HepG2 (cell line): ENCODE measurements around the gene GMPPA. TPM values are rescaled to one million over a fixed set of nuclear protein-coding genes. Genes with fewer than 3 reads are reported as not detected.

ENCODE experiments used
- ATAC-seq: fragments of 200-7000 bp; cut with Tn5 transposase; 3 replicates; pipeline ENCODE4 v1.9.1; 2020; ENCODE audit warnings: mild to moderate bottlenecking, moderate library complexity
- BruUV-seq: library from RNA; stranded (reverse); fragments of 400-500 nt; replicated peaks from 2 replicates; lab custom pipeline; 2021; lab: Mats Ljungman, UMichigan
- CTCF ChIA-PET: fragments of 300-600 bp; formaldehyde crosslinking; extraction: SDS; loops from one replicate; lab custom pipeline; 2021; ENCODE audit warnings: low total read pairs, inconsistent platforms, low intra/inter-chr PET ratio; lab: Yijun Ruan, JAX
- POLR2A ChIA-PET: fragments of 350-600 bp; sonication (Branson Sonifier 250); formaldehyde crosslinking; loops from one replicate; lab custom pipeline; 2020; ENCODE audit warnings: antibody characterized with exemption, inconsistent platforms; lab: Yijun Ruan, JAX
- DNase-seq: peaks from one replicate; pipeline ENCODE4 v3.0.0-alpha.2; 2015; ENCODE audit warnings: low spot score
- FAIRE-seq: peaks from 3 replicates; lab custom pipeline; 2011; peaks lifted over from hg19 to GRCh38; lab: Jason Lieb, UNC
- H2AFZ ChIP-seq: one replicate; pipeline ENCODE4 v1.6.1; 2011; ENCODE audit warnings: low read length, inconsistent platforms
- H3K27ac ChIP-seq: fragments of 300-600 bp; 3 replicates; pipeline ENCODE4 v1.8.0; 2011; ENCODE audit warnings: mixed run types, mild to moderate bottlenecking, mixed read lengths, low read length, inconsistent platforms; ENCODE audit not compliant: insufficient read depth; ENCODE audit errors: extremely low read length
- H3K27me3 ChIP-seq, 2 experiments: fragments of 200-600 bp in 1 of 2; 2 replicates in 1 of 2; 3 replicates in 1 of 2; pipeline versions ENCODE4 v1.6.0 to v1.8.0; 2011; ENCODE audit warnings: low read length in 2 of 2, mild to moderate bottlenecking in 2 of 2, moderate library complexity in 2 of 2, inconsistent platforms in 1 of 2; ENCODE audit not compliant: insufficient read depth in 2 of 2, control insufficient read depth in 1 of 2
- H3K36me3 ChIP-seq, 2 experiments: fragments of 200-600 bp in 1 of 2; replicated peaks in 1 of 2; 2 replicates in 1 of 2; 3 replicates in 1 of 2; pipeline versions ENCODE4 v1.5.1 to v1.8.0; 2011; ENCODE audit warnings: low read length in 2 of 2, inconsistent platforms in 1 of 2; ENCODE audit not compliant: insufficient read depth in 2 of 2, control insufficient read depth in 1 of 2
- H3K4me1 ChIP-seq: 2 replicates; pipeline ENCODE4 v1.5.1; 2012; ENCODE audit warnings: low read length, inconsistent platforms; ENCODE audit not compliant: insufficient read depth
- H3K4me2 ChIP-seq: 2 replicates; pipeline ENCODE4 v1.6.0; 2011; ENCODE audit warnings: low read depth, low read length, inconsistent platforms
- H3K4me3 ChIP-seq, 3 experiments: fragments of 200-600 bp in 1 of 3; sonication (generic), shearing (Covaris generic) in 1 of 3; replicated peaks in 1 of 3; 2 replicates each; pipeline ENCODE4 v1.5.1; 2011 to 2016; ENCODE audit warnings: low read length in 3 of 3, inconsistent platforms in 2 of 3, low read depth in 2 of 3, mild to moderate bottlenecking in 2 of 3, control low read depth in 1 of 3, mixed read lengths in 1 of 3; ENCODE audit not compliant: insufficient read depth in 1 of 3
- H3K79me2 ChIP-seq: one replicate; pipeline ENCODE4 v1.6.1; 2011; ENCODE audit warnings: low read length, inconsistent platforms; ENCODE audit not compliant: insufficient read depth
- H3K9ac ChIP-seq: 2 replicates; pipeline ENCODE4 v1.6.0; 2011; ENCODE audit warnings: mild to moderate bottlenecking, low read depth, low read length, inconsistent platforms; ENCODE audit not compliant: insufficient read depth
- H3K9me3 ChIP-seq: 2 replicates; pipeline ENCODE4 v1.5.1; 2012; ENCODE audit warnings: mild to moderate bottlenecking, low read length
- H4K20me1 ChIP-seq: 2 replicates; pipeline ENCODE4 v1.6.0; 2011; ENCODE audit warnings: inconsistent platforms, mild to moderate bottlenecking, low read length, moderate library complexity; ENCODE audit not compliant: insufficient read depth
- ARID2 ChIP-seq: sonication (generic); formaldehyde crosslinking; IDR thresholded peaks from 2 replicates; pipeline ENCODE4 v1.8.1; 2022; ENCODE audit warnings: mild to moderate bottlenecking, missing genetic modification reagents, borderline replicate concordance
- CC2D1A ChIP-seq: sonication (generic); formaldehyde crosslinking; IDR thresholded peaks from 2 replicates; pipeline ENCODE4 v1.8.1; 2023; ENCODE audit warnings: mild to moderate bottlenecking, missing genetic modification reagents
- MXD1 ChIP-seq: sonication (generic); formaldehyde crosslinking; IDR thresholded peaks from 2 replicates; pipeline ENCODE4 v1.4.0; 2020; ENCODE audit warnings: mild to moderate bottlenecking, missing genetic modification reagents
- NFIC ChIP-seq: IDR thresholded peaks from 2 replicates; pipeline ENCODE4 v1.6.1; 2012; ENCODE audit warnings: mild to moderate bottlenecking, low read length, inconsistent platforms
- U2AF1 ChIP-seq: fragments of 200-400 bp; formaldehyde crosslinking; optimal IDR thresholded peaks from 2 replicates; pipeline ENCODE3; 2017; ENCODE audit warnings: mild to moderate bottlenecking, low read depth, low read length
- ZBTB38 ChIP-seq: sonication (generic); formaldehyde crosslinking; IDR thresholded peaks from 2 replicates; pipeline ENCODE4 v1.5.1; 2020; ENCODE audit warnings: mild to moderate bottlenecking, missing genetic modification reagents
- ZBTB7A ChIP-seq: sonication (generic); formaldehyde crosslinking; IDR thresholded peaks from 2 replicates; pipeline ENCODE4 v1.8.0; 2022; ENCODE audit warnings: mild to moderate bottlenecking, missing genetic modification reagents
- ZNF333 ChIP-seq: sonication (generic); formaldehyde crosslinking; IDR thresholded peaks from 2 replicates; pipeline ENCODE4 v1.4.0; 2020; ENCODE audit warnings: mild to moderate bottlenecking, missing genetic modification reagents, borderline replicate concordance
- ZNF614 ChIP-seq: IDR thresholded peaks from 2 replicates; pipeline ENCODE4 v1.6.1; 2018; ENCODE audit warnings: missing biosample characterization, missing genetic modification reagents, inconsistent platforms, borderline replicate concordance
- ZNF674 ChIP-seq: sonication (generic); formaldehyde crosslinking; IDR thresholded peaks from 2 replicates; pipeline ENCODE4 v1.5.0; 2020; ENCODE audit warnings: low read depth, mild to moderate bottlenecking, missing genetic modification reagents
- ZNF770 ChIP-seq: sonication (generic); formaldehyde crosslinking; IDR thresholded peaks from 2 replicates; pipeline ENCODE4 v1.5.0; 2020; ENCODE audit warnings: mild to moderate bottlenecking, missing genetic modification reagents
- WGBS: methylation state at CpG from one replicate; pipeline ENCODE4 v1.1.6; 2017; ENCODE audit warnings: low lambda C conversion rate; 5-methylcytosine and 5-hydroxymethylcytosine counted together
- in situ Hi-C: cut with HindIII; loops from 2 replicates; pipeline ENCODE4 v1.10.0; 2017; ENCODE audit warnings: low pct_unique_long_range_greater_than_20kb; ENCODE audit not compliant: extremely low pct_ligation_motif_present
- intact Hi-C: fragments of 100-400 bp; cut with micrococcal nuclease; formaldehyde crosslinking; loops from one replicate; pipeline ENCODE4 v1.10.0; 2022; ENCODE audit not compliant: unreplicated experiment
- polyA plus RNA-seq, 8 experiments: library from polyadenylated mRNA; depleted of rRNA in 3 of 8; stranded (reverse) in 7 of 8; unstranded in 1 of 8; fragments of >200 nt; fragmentation: Illumina TruSeq in 4 of 8; extraction: Trizol in 4 of 8; gene quantifications; 2 replicates each; pipeline versions ENCODE4 v1.2.1 to v1.2.3, GENCODE V29; 2011 to 2016; ENCODE audit warnings: low read depth in 4 of 8, missing spikeins in 1 of 8, mixed read lengths in 1 of 8; ENCODE audit not compliant: insufficient read depth in 1 of 8
- total RNA-seq, 5 experiments: library from RNA; depleted of rRNA; stranded (reverse); fragments of >200 nt; fragmentation: Illumina TruSeq; extraction: Trizol; gene quantifications; 2 replicates each; pipeline ENCODE4 v1.2.3, GENCODE V29; 2016; ENCODE audit warnings: low read depth in 1 of 5
- TF ChIP-seq, protein P1 (sequence below), 2 experiments: IDR thresholded peaks; 2 replicates each; pipeline ENCODE4 v1.6.1; 2011 to 2012; ENCODE audit warnings: low read length in 2 of 2, borderline replicate concordance in 1 of 2, low read depth in 1 of 2, mild to moderate bottlenecking in 1 of 2, moderate library complexity in 1 of 2
- TF ChIP-seq, protein P2 (sequence below): sonication (generic); formaldehyde crosslinking; IDR thresholded peaks from 2 replicates; pipeline ENCODE4 v1.8.0; 2022; ENCODE audit warnings: mild to moderate bottlenecking, missing genetic modification reagents

Gene GMPPA
- total and polyA plus RNA-seq, 2 of the 13 experiments (the other 11 are each of a cell fraction or from before 2014, with no cell fraction given), result 81.1 to 106 TPM

GRCh38 chr2:219496825-219497494, 1.7 kb upstream of the GMPPA start:
- Histone ChIP-seq H3K79me2 (peaks cover 12% of the 10 kb centered on the region), H3K9me3 (no peaks in the 10 kb centered on the region), H4K20me1 (no peaks in the 10 kb centered on the region), H3K4me3 (peak overlapping the region in 1 of 3 experiments; percentile 93; a peak in 2 of 6 replicates), H2AFZ (no peak overlapping the region), H3K36me3 (no peaks in the 10 kb centered on the region), H3K4me1 (peaks cover 56% of the 10 kb centered on the region), H3K9ac (no peak overlapping the region), H3K4me2 (peak overlapping the region; percentile 97), H3K27ac (no peak overlapping the region), H3K27me3 (peaks cover 14 to 55% of the 10 kb centered on the region in 2 experiments; a peak in 4 of 5 replicates)
- no peak for ATAC-seq
- intact Hi-C loops, result loop anchor here (5.0 kb wide), 2 partner anchors 100 to 110 kb away; partner anchors contain the start of genes DNPEP and STK11IP
- ChIA-PET POLR2A (interaction anchor here (1.0 to 4.4 kb wide), 10 partner anchors 8 to 109 kb away, joined by 3 to 94 read pairs (median 15); partner anchors contain the start of genes ASIC4, CHPF, DNPEP and STK11IP), CTCF (interaction anchor here (3.8 kb wide), 1 partner anchor 33 kb away, joined by 53 read pairs; no protein-coding TSS in a partner anchor)
- WGBS, result 65% methylated on average over 51 of the region's 61 CpGs
- no peak for FAIRE-seq
- no peak for DNase-seq
- BruUV-seq, result no TSS peak
- in situ Hi-C loops, result no loop called here
- TF ChIP-seq ZNF614 (CRISPR knock-in tag) (no peak), U2AF1 (no peak), ZNF333 (0 out of 2 replicates have a peak, but pooled peaks have one; percentile 48), ARID2 (CRISPR knock-in tag) (0 out of 2 replicates have a peak, but pooled peaks have one; percentile 33), MXD1 (0 out of 2 replicates have a peak, but pooled peaks have one; percentile 24), ZNF770 (no peak), NFIC (no peak), CC2D1A (CRISPR knock-in tag) (no peak), ZBTB38 (CRISPR knock-in tag) (peak; percentile 66; the same call in 1 of the 2 replicates), ZNF674 (no peak), ZBTB7A (CRISPR knock-in tag) (0 out of 2 replicates have a peak, but pooled peaks have one; percentile 29)
- TF ChIP-seq, protein P1, sequence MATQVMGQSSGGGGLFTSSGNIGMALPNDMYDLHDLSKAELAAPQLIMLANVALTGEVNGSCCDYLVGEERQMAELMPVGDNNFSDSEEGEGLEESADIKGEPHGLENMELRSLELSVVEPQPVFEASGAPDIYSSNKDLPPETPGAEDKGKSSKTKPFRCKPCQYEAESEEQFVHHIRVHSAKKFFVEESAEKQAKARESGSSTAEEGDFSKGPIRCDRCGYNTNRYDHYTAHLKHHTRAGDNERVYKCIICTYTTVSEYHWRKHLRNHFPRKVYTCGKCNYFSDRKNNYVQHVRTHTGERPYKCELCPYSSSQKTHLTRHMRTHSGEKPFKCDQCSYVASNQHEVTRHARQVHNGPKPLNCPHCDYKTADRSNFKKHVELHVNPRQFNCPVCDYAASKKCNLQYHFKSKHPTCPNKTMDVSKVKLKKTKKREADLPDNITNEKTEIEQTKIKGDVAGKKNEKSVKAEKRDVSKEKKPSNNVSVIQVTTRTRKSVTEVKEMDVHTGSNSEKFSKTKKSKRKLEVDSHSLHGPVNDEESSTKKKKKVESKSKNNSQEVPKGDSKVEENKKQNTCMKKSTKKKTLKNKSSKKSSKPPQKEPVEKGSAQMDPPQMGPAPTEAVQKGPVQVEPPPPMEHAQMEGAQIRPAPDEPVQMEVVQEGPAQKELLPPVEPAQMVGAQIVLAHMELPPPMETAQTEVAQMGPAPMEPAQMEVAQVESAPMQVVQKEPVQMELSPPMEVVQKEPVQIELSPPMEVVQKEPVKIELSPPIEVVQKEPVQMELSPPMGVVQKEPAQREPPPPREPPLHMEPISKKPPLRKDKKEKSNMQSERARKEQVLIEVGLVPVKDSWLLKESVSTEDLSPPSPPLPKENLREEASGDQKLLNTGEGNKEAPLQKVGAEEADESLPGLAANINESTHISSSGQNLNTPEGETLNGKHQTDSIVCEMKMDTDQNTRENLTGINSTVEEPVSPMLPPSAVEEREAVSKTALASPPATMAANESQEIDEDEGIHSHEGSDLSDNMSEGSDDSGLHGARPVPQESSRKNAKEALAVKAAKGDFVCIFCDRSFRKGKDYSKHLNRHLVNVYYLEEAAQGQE (IDR thresholded peaks at IDR 0.05; ENCODE audit: borderline replicate concordance in 1 of 2, low read depth in 1 of 2, low read length in 2 of 2), result no peak
- TF ChIP-seq, protein P2, sequence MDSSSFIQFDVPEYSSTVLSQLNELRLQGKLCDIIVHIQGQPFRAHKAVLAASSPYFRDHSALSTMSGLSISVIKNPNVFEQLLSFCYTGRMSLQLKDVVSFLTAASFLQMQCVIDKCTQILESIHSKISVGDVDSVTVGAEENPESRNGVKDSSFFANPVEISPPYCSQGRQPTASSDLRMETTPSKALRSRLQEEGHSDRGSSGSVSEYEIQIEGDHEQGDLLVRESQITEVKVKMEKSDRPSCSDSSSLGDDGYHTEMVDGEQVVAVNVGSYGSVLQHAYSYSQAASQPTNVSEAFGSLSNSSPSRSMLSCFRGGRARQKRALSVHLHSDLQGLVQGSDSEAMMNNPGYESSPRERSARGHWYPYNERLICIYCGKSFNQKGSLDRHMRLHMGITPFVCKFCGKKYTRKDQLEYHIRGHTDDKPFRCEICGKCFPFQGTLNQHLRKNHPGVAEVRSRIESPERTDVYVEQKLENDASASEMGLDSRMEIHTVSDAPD (CRISPR knock-in tag), result 0 out of 2 replicates have a peak, but pooled peaks have one; percentile 52
